Gastrocnemius medialis (tissue), 4 donors: ENCODE data around the gene RHBDL1. TPM values are rescaled to one million over a fixed set of nuclear protein-coding genes. Genes with fewer than 3 reads are reported as not detected.
A peak's percentile ranks its signal among the peaks of the same experiment; 100 is the strongest.

Experiments
- ATAC-seq, 2 donors: fragments of 150-250 bp; one replicate each; pipeline ENCODE4 v1.9.1; 2016
- DNase-seq, 2 donors: peaks; one replicate each; pipeline ENCODE4 v3.0.0-alpha.2; 2019
- H3K27ac ChIP-seq, 4 donors: fragments of 200-600 bp; sonication (generic); 1 replicate in 1 of 4; 2 replicates in 3 of 4; pipeline ENCODE4 v1.5.1; 2016 to 2018; ENCODE audit warnings: mild to moderate bottlenecking in 2 of 4, moderate library complexity in 1 of 4
- H3K27me3 ChIP-seq, 3 donors: fragments of 200-600 bp; sonication (generic) in 2 of 3; 1 replicate in 1 of 3; 2 replicates in 2 of 3; pipeline versions ENCODE4 v1.5.1 to v1.6.0; 2016 to 2019; ENCODE audit warnings: mild to moderate bottlenecking in 1 of 3, moderate library complexity in 1 of 3
- H3K36me3 ChIP-seq, 2 donors: fragments of 200-600 bp; sonication (generic) in 1 of 2; one replicate each; pipeline ENCODE4 v1.5.1; 2017 to 2018
- H3K4me1 ChIP-seq, 2 donors: fragments of 200-600 bp; sonication (generic) in 1 of 2; one replicate each; pipeline ENCODE4 v1.5.1; 2016 to 2017; ENCODE audit warnings: mild to moderate bottlenecking in 2 of 2
- H3K4me3 ChIP-seq, 4 donors: fragments of 200-600 bp; sonication (generic) in 3 of 4; 1 replicate in 1 of 4; 2 replicates in 3 of 4; pipeline ENCODE4 v1.5.1; 2016 to 2019; ENCODE audit warnings: mild to moderate bottlenecking in 2 of 4
- H3K9me3 ChIP-seq, 3 donors: fragments of 200-600 bp; sonication (generic) in 2 of 3; 1 replicate in 1 of 3; 2 replicates in 2 of 3; pipeline ENCODE4 v1.5.1; 2016 to 2019
- POLR2A ChIP-seq, 2 donors: fragments of 450-650 bp; IDR thresholded peaks; one replicate each; pipeline ENCODE4 v1.6.1; 2017; ENCODE audit warnings: antibody characterized with exemption in 2 of 2, mild to moderate bottlenecking in 2 of 2, moderate library complexity in 2 of 2
- in situ Hi-C, 4 donors: fragments of 200-750 bp; cut with MboI; loops; one replicate each; pipeline versions ENCODE4 v1.15.0 to v1.8.0; 2017; ENCODE audit warnings: low sequenced_read_pairs in 4 of 4
- intact Hi-C: fragments of 100-400 bp; cut with DNase I; formaldehyde crosslinking; loops from one replicate; pipeline ENCODE4 v1.15.1; 2023; ENCODE audit warnings: low total_unique reads
- total RNA-seq, 4 donors: library from RNA; depleted of rRNA; stranded (reverse); fragments of >200 nt; gene quantifications; one replicate each; pipeline versions ENCODE4 v1.1.0 to v1.2.3, GENCODE V29; 2016
- TF ChIP-seq, protein P1 (sequence below), 5 experiments: fragments of 450-650 bp in 3 of 5; fragments of 200-600 bp in 2 of 5; sonication (generic) in 2 of 5; IDR thresholded peaks in 4 of 5; conservative IDR thresholded peaks in 1 of 5; 1 replicate in 4 of 5; 2 replicates in 1 of 5; pipeline ENCODE4 v1.5.1; 2016 to 2019; ENCODE audit warnings: antibody characterized with exemption in 5 of 5, mild to moderate bottlenecking in 3 of 5, moderate library complexity in 3 of 5

RHBDL1 gene
- total RNA-seq, 4 donors from 2014 or later = 0.31 TPM; not detected in 3

DNA sequence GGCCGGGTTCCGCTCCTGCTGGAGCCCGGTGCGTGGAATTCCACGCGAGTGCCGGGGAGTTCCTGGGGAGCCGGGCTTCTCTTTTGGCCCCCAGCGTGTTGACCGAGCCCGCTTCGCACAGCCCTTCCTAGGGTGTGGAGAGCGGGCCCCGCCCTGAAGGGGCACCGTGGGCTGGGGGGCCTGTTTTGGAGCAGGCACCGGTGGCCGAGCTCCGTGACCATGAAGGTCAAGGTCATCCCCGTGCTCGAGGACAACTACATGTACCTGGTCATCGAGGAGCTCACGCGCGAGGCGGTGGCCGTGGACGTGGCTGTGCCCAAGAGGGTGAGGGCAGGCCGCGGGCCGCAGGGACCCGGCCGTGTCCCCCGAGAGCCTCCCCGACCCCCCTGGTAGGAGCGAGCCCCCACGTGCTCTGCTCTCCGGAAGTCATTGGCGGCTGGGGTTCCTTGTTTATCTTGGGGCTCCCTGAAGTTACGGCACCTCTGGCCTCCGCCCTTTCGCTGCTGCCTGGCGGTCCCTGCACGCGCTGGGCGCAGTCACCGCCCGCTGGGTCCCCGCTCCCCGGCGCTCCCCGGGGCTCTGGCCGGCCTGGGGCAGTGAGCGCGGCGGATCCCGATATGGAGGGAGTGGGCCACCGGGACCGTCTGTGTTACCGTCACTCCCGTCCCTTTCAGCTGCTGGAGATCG, 52.0 kb downstream of the RHBDL1 start:
- H3K27ac ChIP-seq = no peak overlapping the region
- TF ChIP-seq POLR2A (IDR thresholded peaks at IDR 0.05) = peak in 1 of 2 donors; percentile 11
- TF ChIP-seq, protein P1, sequence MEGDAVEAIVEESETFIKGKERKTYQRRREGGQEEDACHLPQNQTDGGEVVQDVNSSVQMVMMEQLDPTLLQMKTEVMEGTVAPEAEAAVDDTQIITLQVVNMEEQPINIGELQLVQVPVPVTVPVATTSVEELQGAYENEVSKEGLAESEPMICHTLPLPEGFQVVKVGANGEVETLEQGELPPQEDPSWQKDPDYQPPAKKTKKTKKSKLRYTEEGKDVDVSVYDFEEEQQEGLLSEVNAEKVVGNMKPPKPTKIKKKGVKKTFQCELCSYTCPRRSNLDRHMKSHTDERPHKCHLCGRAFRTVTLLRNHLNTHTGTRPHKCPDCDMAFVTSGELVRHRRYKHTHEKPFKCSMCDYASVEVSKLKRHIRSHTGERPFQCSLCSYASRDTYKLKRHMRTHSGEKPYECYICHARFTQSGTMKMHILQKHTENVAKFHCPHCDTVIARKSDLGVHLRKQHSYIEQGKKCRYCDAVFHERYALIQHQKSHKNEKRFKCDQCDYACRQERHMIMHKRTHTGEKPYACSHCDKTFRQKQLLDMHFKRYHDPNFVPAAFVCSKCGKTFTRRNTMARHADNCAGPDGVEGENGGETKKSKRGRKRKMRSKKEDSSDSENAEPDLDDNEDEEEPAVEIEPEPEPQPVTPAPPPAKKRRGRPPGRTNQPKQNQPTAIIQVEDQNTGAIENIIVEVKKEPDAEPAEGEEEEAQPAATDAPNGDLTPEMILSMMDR (IDR thresholded peaks at IDR 0.05 in 4 of 5, conservative IDR thresholded peaks at IDR 0.05 in 1 of 5) = no peak
- peaks cover 0 to 12% of the 10 kb centered on the region in 2 donors for H3K36me3 ChIP-seq
- in situ Hi-C loops = no loop called here
- peaks cover 6 to 11% of the 10 kb centered on the region in 2 donors for H3K4me1 ChIP-seq
- DNase-seq = no peak
- H3K27me3 ChIP-seq = peaks cover 22 to 38% (median 34%) of the 10 kb centered on the region in 3 donors
- intact Hi-C loops = no loop called here
- no peaks in the 10 kb centered on the region for H3K9me3 ChIP-seq
- ATAC-seq = peak in 1 of 2 donors; percentile 17
- peak overlapping the region; percentile 32 to 55 (median 51) for H3K4me3 ChIP-seq

Other genes starting within 250 kb of the RHBDL1 start
- gene CAPN15, start 148.0 kb upstream of the RHBDL1 start, total RNA-seq = 10 to 100 TPM; 22.3 to 37.8 (median 27.4) TPM
- gene PRR35, start 115.3 kb upstream of the RHBDL1 start, total RNA-seq = not detected
- under 1 TPM; 0.42 to 0.56 (median 0.48) TPM for gene NHLRC4, start 108.7 kb upstream of the RHBDL1 start, total RNA-seq
- gene PIGQ, start 105.7 kb upstream of the RHBDL1 start, total RNA-seq = 10 to 100 TPM; 22.2 to 47.3 (median 38.5) TPM
- gene RAB40C, start 85.6 kb upstream of the RHBDL1 start, total RNA-seq = 10 to 100 TPM; 15.6 to 29.3 (median 21.4) TPM
- 1 to 10 TPM in 3 of 4 donors, under 1 TPM in 1; 0.12 to 3.2 (median 1.3) TPM for gene WFIKKN1, start 44.7 kb upstream of the RHBDL1 start, total RNA-seq
- 100 to 1,000 TPM; 114 to 212 (median 141) TPM for gene METTL26, start 39.4 kb upstream of the RHBDL1 start, total RNA-seq
- 100 to 1,000 TPM in 3 of 4 donors, 10 to 100 TPM in 1; 59.6 to 155 (median 114) TPM for gene MCRIP2, start 33.8 kb upstream of the RHBDL1 start, total RNA-seq
- 1 to 10 TPM; 2.9 to 9.8 (median 6.5) TPM for gene WDR90, start 26.3 kb upstream of the RHBDL1 start, total RNA-seq
- 10 to 100 TPM; 20.9 to 41.6 (median 27.3) TPM for gene RHOT2, start 7.5 kb upstream of the RHBDL1 start, total RNA-seq
- 100 to 1,000 TPM; 144 to 229 (median 204) TPM for gene STUB1, start 4.7 kb downstream of the RHBDL1 start, total RNA-seq
- 10 to 100 TPM; 22.8 to 81.8 (median 41.0) TPM for gene JMJD8, start 8.7 kb downstream of the RHBDL1 start, total RNA-seq
- gene WDR24, start 14.7 kb downstream of the RHBDL1 start, total RNA-seq = 10 to 100 TPM; 11.0 to 19.5 (median 16.8) TPM
- gene FBXL16, start 30.1 kb downstream of the RHBDL1 start, total RNA-seq = not detected
- gene METRN, start 39.4 kb downstream of the RHBDL1 start, total RNA-seq = 10 to 100 TPM; 24.4 to 42.1 (median 33.3) TPM
- gene ANTKMT, start 45.5 kb downstream of the RHBDL1 start, total RNA-seq = 10 to 100 TPM; 20.9 to 84.0 (median 38.7) TPM
- gene CCDC78, start 50.8 kb downstream of the RHBDL1 start, total RNA-seq = not detected
- gene HAGHL, start 51.4 kb downstream of the RHBDL1 start, total RNA-seq = under 1 TPM in 2 of 4 donors, not detected in 2; 0.27 to 0.42 TPM
- gene CIAO3, start 65.3 kb downstream of the RHBDL1 start, total RNA-seq = 10 to 100 TPM; 16.1 to 48.5 (median 21.6) TPM
- not detected for gene MSLN, start 85.1 kb downstream of the RHBDL1 start, total RNA-seq
- 10 to 100 TPM in 2 of 4 donors, 1 to 10 TPM in 2; 7.8 to 23.8 (median 15.2) TPM for gene RPUSD1, start 112.7 kb downstream of the RHBDL1 start, total RNA-seq
- 1 to 10 TPM in 2 of 4 donors, under 1 TPM in 2; 0.44 to 5.8 (median 3.1) TPM for gene CHTF18, start 112.9 kb downstream of the RHBDL1 start, total RNA-seq
- gene GNG13, start 125.1 kb downstream of the RHBDL1 start, total RNA-seq = not detected